Testis (tissue), 3 donors: ENCODE results near the gene SPTBN4. TPM values are rescaled to one million over a fixed set of nuclear protein-coding genes. Genes with fewer than 3 reads are reported as not detected.
"Not testable (repeated sequence)": the region's sequence is repeated elsewhere in the genome, so short reads cannot be mapped to it uniquely, and the experiment has no call there.

ENCODE experiments used
- DNase-seq: peaks from one replicate; pipeline ENCODE4 v3.0.0-alpha.2; 2019
- H3K27ac ChIP-seq, 2 donors: fragments of 200-600 bp; sonication (generic); one replicate each; pipeline ENCODE4 v1.5.1; 2019
- H3K27me3 ChIP-seq: fragments of 200-600 bp; sonication (generic); one replicate; pipeline ENCODE4 v1.5.1; 2019
- H3K36me3 ChIP-seq: fragments of 200-600 bp; sonication (generic); one replicate; pipeline ENCODE4 v1.5.1; 2017; ENCODE audit warnings: low read depth; ENCODE audit errors: missing control alignments
- H3K4me1 ChIP-seq: fragments of 200-600 bp; sonication (generic); one replicate; pipeline ENCODE4 v1.5.1; 2019
- H3K4me3 ChIP-seq, 2 donors: fragments of 200-600 bp; sonication (generic); one replicate each; pipeline ENCODE4 v1.5.1; 2017 to 2019
- H3K9me3 ChIP-seq: fragments of 200-600 bp; sonication (generic); one replicate; pipeline ENCODE4 v1.5.1; 2017
- POLR2A ChIP-seq: fragments of 450-650 bp; IDR thresholded peaks from one replicate; pipeline ENCODE4 v1.6.1; 2017; ENCODE audit warnings: antibody characterized with exemption, mild to moderate bottlenecking, moderate library complexity
- WGBS, 2 donors: methylation state at CpG; one replicate each; pipeline ENCODE4 v1.1.5; 2018; 5-methylcytosine and 5-hydroxymethylcytosine counted together
- intact Hi-C: fragments of 100-400 bp; cut with DNase I; formaldehyde crosslinking; loops from one replicate; pipeline ENCODE4 v1.15.1; 2023; ENCODE audit warnings: low total_unique reads
- polyA plus RNA-seq: library from polyadenylated mRNA; stranded (reverse); fragments of 350-450 nt; fragmentation: Illumina TruSeq; extraction: RNeasy Lipid Tissue Mini Kit (QIAGEN cat#74804); gene quantifications from one replicate; pipeline ENCODE4 v1.2.3, GENCODE V29; 2014; ENCODE audit warnings: low read depth, low replicate concordance; ENCODE audit not compliant: insufficient read depth
- total RNA-seq, 2 donors: library from RNA; depleted of rRNA; stranded (reverse); fragments of >200 nt; gene quantifications; one replicate each; pipeline ENCODE4 v1.2.3, GENCODE V29; 2016
- TF ChIP-seq, protein P1 (sequence below), 3 experiments: fragments of 450-650 bp in 2 of 3; fragments of 200-600 bp in 1 of 3; sonication (generic) in 1 of 3; IDR thresholded peaks; one replicate each; pipeline ENCODE4 v1.5.1; 2016 to 2019; ENCODE audit warnings: antibody characterized with exemption in 3 of 3, mild to moderate bottlenecking in 2 of 3, moderate library complexity in 1 of 3

The SPTBN4 gene
- total and polyA plus RNA-seq, 3 donors from 2014 or later, result 7.2 to 27.9 (median 18.3) TPM

DNA sequence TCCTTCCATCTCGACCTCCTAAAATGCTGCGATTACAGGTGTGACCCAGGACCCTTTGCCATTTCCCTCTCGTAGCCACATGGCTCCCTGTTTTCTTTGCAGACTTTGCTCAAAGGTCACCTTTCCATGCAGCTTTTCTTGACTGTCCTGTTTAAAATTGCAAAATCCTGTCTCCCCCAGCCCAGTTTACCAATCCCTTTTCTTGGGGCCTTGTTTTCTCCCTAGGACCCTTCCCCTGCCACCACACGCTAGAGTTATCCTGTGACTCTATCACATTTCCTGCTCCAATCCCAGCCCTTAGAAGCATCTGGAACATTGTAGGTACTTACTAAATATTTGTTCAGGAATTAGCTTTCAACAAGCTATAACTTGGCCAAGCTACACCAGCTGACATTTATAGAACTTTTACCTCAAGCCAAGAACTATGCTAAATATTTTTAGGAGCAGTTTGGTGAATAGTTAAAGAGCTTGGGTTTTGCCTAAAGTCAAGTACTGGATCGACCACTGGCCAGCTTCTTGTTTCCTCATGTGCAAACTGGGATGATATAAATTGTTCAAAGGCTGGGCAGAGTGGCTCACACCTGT lies 13.6 kb upstream of the SPTBN4 start:
- H3K9me3 ChIP-seq, result no peaks in the 10 kb centered on the region
- no peak for DNase-seq
- intact Hi-C loops, result no loop called here
- TF ChIP-seq, protein P1, sequence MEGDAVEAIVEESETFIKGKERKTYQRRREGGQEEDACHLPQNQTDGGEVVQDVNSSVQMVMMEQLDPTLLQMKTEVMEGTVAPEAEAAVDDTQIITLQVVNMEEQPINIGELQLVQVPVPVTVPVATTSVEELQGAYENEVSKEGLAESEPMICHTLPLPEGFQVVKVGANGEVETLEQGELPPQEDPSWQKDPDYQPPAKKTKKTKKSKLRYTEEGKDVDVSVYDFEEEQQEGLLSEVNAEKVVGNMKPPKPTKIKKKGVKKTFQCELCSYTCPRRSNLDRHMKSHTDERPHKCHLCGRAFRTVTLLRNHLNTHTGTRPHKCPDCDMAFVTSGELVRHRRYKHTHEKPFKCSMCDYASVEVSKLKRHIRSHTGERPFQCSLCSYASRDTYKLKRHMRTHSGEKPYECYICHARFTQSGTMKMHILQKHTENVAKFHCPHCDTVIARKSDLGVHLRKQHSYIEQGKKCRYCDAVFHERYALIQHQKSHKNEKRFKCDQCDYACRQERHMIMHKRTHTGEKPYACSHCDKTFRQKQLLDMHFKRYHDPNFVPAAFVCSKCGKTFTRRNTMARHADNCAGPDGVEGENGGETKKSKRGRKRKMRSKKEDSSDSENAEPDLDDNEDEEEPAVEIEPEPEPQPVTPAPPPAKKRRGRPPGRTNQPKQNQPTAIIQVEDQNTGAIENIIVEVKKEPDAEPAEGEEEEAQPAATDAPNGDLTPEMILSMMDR (IDR thresholded peaks at IDR 0.05), result no peak
- no peak for TF ChIP-seq POLR2A
- H3K4me3 ChIP-seq, result no peak overlapping the region
- H3K27ac ChIP-seq, result no peak overlapping the region
- no peaks in the 10 kb centered on the region for H3K36me3 ChIP-seq
- H3K4me1 ChIP-seq, result no peaks in the 10 kb centered on the region
- 91 to 95% methylated on average over 5 of the region's 5 CpGs for WGBS, 2 donors
- no peaks in the 10 kb centered on the region for H3K27me3 ChIP-seq

DNA sequence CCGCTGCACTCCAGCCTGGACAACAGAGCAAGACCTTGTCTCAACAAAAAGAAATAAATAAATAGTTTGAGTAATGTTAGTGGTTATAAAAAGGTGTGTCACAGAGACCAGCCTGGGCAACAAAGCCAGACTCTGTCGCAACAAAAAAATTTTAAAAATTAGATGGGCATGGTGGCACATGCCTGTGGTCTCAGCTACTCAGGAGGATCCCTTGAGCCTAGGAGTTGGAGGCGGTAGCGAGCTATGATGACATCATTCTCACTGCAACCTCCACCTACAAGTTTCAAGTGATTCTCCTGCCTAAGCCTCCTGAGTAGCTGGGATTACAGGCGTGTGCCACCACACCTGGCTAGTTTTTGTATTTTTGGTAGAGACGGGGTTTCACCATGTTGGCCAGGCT lies 12.9 kb upstream of the SPTBN4 start:
- H3K4me1 ChIP-seq, H3K36me3 ChIP-seq: not testable (repeated sequence)
- WGBS, 2 donors, result 84 to 98% methylated on average over 6 of the region's 6 CpGs

DNA sequence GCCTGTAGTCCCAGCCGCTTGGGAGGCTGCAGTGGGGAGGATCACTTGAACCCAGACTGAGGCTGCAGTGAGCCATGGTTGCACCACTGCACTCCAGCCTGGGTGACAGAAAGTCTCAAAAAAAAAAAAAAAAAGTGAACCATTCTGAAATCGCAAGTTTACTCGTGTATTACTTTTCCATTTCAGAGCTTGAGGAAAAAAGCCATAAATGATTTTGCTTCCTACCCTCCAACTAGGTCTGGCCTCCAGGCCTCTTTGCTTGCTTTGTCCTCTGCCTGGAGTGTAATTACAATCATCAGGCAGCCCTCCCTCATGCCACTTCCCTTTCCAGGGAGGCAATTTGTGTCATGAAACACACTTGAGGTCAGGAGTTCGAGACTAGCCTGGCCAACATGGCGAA lies 9.8 kb upstream of the SPTBN4 start:
- Histone ChIP-seq H3K9me3 (no peaks in the 10 kb centered on the region), H3K4me1 (no peaks in the 10 kb centered on the region), H3K27ac (no peak overlapping the region), H3K4me3 (no peak overlapping the region), H3K36me3 (no peaks in the 10 kb centered on the region), H3K27me3 (no peaks in the 10 kb centered on the region)
- TF ChIP-seq POLR2A, result no peak
- TF ChIP-seq, protein P1 (IDR thresholded peaks at IDR 0.05), result no peak
- 90 to 95% methylated on average over 5 of the region's 5 CpGs for WGBS, 2 donors
- intact Hi-C loops, result no loop called here
- DNase-seq, result no peak

More for the DNA sequence above, 12.9 kb upstream of the SPTBN4 start:
- H3K4me3 ChIP-seq, H3K9me3 ChIP-seq, H3K27me3 ChIP-seq, DNase-seq, H3K27ac ChIP-seq, intact Hi-C loops: not testable (repeated sequence)

DNA sequence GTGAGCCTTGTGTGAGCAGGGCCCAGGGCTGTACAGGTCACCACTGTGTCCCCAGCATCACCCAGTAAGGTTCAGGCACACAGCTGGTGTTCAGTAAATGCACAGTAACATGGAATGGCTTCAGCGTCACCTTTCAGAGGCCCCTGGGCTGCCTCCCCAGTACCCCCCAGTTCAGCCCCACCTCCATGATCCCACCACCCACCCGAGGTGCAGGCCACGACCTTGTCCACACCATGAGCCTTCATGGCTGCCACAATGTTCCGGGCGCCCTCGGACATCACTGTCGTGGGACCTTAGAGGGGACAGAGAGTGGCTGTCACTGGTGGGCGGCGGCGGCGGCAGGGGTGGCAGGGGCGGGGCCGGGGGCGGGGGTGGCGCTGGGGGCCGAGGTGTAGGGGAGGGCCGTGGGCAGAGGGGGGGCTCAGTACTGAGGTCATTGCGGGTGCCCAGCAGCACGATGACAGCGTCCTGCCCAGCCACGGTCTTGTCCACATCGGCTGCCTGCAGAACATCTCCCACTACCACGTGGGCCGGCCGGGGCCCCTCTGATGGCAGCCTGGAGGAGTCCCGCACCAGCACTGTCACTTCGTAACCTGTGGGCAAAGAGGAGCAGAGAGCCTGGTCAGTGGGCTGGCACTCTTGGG lies 8.7 kb upstream of the SPTBN4 start:
- no peaks in the 10 kb centered on the region for H3K36me3 ChIP-seq

DNA sequence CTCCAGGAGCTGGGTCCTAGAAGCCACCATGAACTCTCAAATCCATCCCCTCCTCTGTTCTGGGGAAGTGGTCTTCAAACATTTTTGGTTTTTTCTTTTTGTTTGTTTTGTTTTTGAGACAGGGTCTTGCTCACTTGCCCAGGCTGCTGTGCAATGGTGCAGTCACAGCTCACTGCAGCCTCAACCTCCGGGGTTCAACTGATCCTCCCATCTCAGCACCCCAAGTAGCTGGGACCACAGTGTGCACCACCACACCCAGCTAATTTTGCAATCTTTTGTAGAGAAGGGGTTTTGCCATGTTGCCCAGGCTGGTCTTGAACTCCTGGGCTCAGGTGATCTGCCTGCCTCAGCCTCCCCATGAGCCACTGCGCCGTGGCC lies 8.2 kb upstream of the SPTBN4 start:
- H3K4me3 ChIP-seq, result no peak overlapping the region
- TF ChIP-seq, protein P1 (IDR thresholded peaks at IDR 0.05), result no peak
- no peak for TF ChIP-seq POLR2A
- 92% methylated on average over 3 of the region's 3 CpGs for WGBS, 2 donors
- H3K36me3 ChIP-seq, result no peaks in the 10 kb centered on the region
- no peaks in the 10 kb centered on the region for H3K9me3 ChIP-seq
- no peak overlapping the region for H3K27ac ChIP-seq
- intact Hi-C loops, result no loop called here
- H3K27me3 ChIP-seq, result no peaks in the 10 kb centered on the region
- H3K4me1 ChIP-seq, result no peaks in the 10 kb centered on the region
- DNase-seq, result no peak

More for the DNA sequence above, 8.7 kb upstream of the SPTBN4 start:
- no peak for DNase-seq
- Histone ChIP-seq H3K4me3 (no peak overlapping the region), H3K4me1 (no peaks in the 10 kb centered on the region), H3K27ac (no peak overlapping the region), H3K27me3 (no peaks in the 10 kb centered on the region), H3K9me3 (no peaks in the 10 kb centered on the region)
- TF ChIP-seq POLR2A, result no peak
- TF ChIP-seq, protein P1 (IDR thresholded peaks at IDR 0.05), result no peak
- 79 to 84% methylated on average over 26 to 27 of the region's 27 CpGs for WGBS, 2 donors
- intact Hi-C loops, result no loop called here
